A673 (cell line): ENCODE results near the gene SMCO3. TPM values are rescaled to one million over a fixed set of nuclear protein-coding genes. Genes with fewer than 3 reads are reported as not detected.

Experiments
- BruUV-seq: library from RNA; stranded (reverse); fragments of 400-500 nt; replicated peaks from 2 replicates; lab custom pipeline; 2021; lab: Mats Ljungman, UMichigan
- CTCF ChIA-PET: fragments of 300-600 bp; sonication (Branson Sonifier 250); formaldehyde crosslinking; loops from one replicate; lab custom pipeline; 2022; ENCODE audit warnings: antibody characterized with exemption; lab: Charles Lee
- POLR2A ChIA-PET: fragments of 300-600 bp; sonication (Branson Sonifier 250); formaldehyde crosslinking; loops from one replicate; lab custom pipeline; 2022; ENCODE audit warnings: antibody characterized with exemption; ENCODE audit not compliant: low non-redundant PET; lab: Charles Lee
- DNase-seq: peaks from one replicate; pipeline ENCODE4 v3.0.0-alpha.2; 2015; ENCODE audit warnings: low spot score
- H3K27ac ChIP-seq: fragments of 200-600 bp; sonication (generic); 2 replicates; pipeline ENCODE4 v1.5.1; 2016; ENCODE audit warnings: mixed run types, low read depth, mild to moderate bottlenecking, mixed read lengths, antibody characterized with exemption, low read length; ENCODE audit not compliant: poor library complexity, severe bottlenecking
- H3K27me3 ChIP-seq: fragments of 200-600 bp; sonication (generic); replicated peaks from 2 replicates; pipeline ENCODE4 v1.6.1; 2017; ENCODE audit warnings: mixed run types, low read depth, mild to moderate bottlenecking, mixed read lengths, antibody characterized with exemption, low read length; ENCODE audit not compliant: insufficient read depth, poor library complexity
- H3K36me3 ChIP-seq: fragments of 200-600 bp; sonication (generic); 2 replicates; pipeline ENCODE4 v1.6.1; 2016; ENCODE audit warnings: mixed run types, mild to moderate bottlenecking, mixed read lengths, antibody characterized with exemption, low read length; ENCODE audit not compliant: insufficient read depth, poor library complexity, severe bottlenecking
- H3K4me1 ChIP-seq: fragments of 200-600 bp; sonication (generic); 2 replicates; pipeline ENCODE4 v1.6.1; 2017; ENCODE audit warnings: mixed run types, mild to moderate bottlenecking, mixed read lengths, antibody characterized with exemption, low read length; ENCODE audit not compliant: insufficient read depth, poor library complexity, severe bottlenecking
- H3K4me3 ChIP-seq: fragments of 200-600 bp; sonication (generic); 2 replicates; pipeline ENCODE4 v1.5.1; 2016; ENCODE audit warnings: low read depth, mixed run types, mild to moderate bottlenecking, mixed read lengths, low read length; ENCODE audit not compliant: poor library complexity, severe bottlenecking
- H3K9me3 ChIP-seq: fragments of 200-600 bp; sonication (generic); 2 replicates; pipeline ENCODE4 v1.6.1; 2016; ENCODE audit warnings: mixed run types, low read depth, mild to moderate bottlenecking, mixed read lengths, antibody characterized with exemption, low read length; ENCODE audit not compliant: poor library complexity, severe bottlenecking
- EZH2 ChIP-seq: fragments of 200-600 bp; sonication (generic); IDR thresholded peaks from 2 replicates; pipeline ENCODE4 v1.6.1; 2017; ENCODE audit warnings: borderline replicate concordance, low read depth, mild to moderate bottlenecking, mixed read lengths, antibody characterized with exemption, low read length; ENCODE audit not compliant: poor library complexity, severe bottlenecking
- intact Hi-C: fragments of 100-400 bp; cut with micrococcal nuclease; formaldehyde crosslinking; loops from one replicate; pipeline ENCODE4 v1.10.0; 2022; ENCODE audit not compliant: unreplicated experiment
- total RNA-seq: library from RNA; stranded (reverse); gene quantifications from 2 replicates; pipeline ENCODE4 v1.2.3, GENCODE V29; 2021
- TF ChIP-seq, protein P1 (sequence below): fragments of 300-800, 200-600 bp; sonication (generic); conservative IDR thresholded peaks from 2 replicates; pipeline ENCODE4 v1.5.1; 2017; ENCODE audit warnings: low read depth, mild to moderate bottlenecking, antibody characterized with exemption, low read length, moderate library complexity, mixed read lengths

SMCO3 gene
- total RNA-seq, 1 experiment from 2014 or later, result not detected

DNA sequence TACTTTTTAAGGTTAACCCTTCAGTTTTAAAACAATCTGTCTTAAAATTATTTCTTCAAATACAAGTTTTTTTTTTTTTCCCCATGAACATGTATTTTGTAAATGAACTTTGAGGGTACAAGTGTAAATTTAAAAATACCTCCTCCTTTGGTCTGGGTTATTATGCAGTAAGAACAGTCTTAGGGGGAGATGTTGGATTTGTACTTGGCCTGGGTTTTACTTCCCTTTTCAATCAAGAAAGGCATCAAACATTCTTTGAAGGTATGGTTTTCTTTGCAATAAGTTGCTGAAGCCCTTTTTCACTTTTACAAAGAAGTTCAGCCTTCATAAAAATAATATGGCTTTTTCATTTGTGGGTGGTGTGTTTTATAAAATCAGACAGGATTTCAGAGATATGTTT is 31.2 kb downstream of the SMCO3 start:
- H3K4me1 ChIP-seq, result no peaks in the 10 kb centered on the region
- no peak overlapping the region for H3K4me3 ChIP-seq
- CTCF ChIA-PET, result no interaction called here
- no peak for DNase-seq
- H3K27me3 ChIP-seq, result no peaks in the 10 kb centered on the region
- no peaks in the 10 kb centered on the region for H3K9me3 ChIP-seq
- H3K27ac ChIP-seq, result no peak overlapping the region
- no TSS peak for BruUV-seq
- intact Hi-C loops, result no loop called here
- POLR2A ChIA-PET, result no interaction called here
- peaks cover 37% of the 10 kb centered on the region for H3K36me3 ChIP-seq
- TF ChIP-seq EZH2, result no peak
- TF ChIP-seq, protein P1, sequence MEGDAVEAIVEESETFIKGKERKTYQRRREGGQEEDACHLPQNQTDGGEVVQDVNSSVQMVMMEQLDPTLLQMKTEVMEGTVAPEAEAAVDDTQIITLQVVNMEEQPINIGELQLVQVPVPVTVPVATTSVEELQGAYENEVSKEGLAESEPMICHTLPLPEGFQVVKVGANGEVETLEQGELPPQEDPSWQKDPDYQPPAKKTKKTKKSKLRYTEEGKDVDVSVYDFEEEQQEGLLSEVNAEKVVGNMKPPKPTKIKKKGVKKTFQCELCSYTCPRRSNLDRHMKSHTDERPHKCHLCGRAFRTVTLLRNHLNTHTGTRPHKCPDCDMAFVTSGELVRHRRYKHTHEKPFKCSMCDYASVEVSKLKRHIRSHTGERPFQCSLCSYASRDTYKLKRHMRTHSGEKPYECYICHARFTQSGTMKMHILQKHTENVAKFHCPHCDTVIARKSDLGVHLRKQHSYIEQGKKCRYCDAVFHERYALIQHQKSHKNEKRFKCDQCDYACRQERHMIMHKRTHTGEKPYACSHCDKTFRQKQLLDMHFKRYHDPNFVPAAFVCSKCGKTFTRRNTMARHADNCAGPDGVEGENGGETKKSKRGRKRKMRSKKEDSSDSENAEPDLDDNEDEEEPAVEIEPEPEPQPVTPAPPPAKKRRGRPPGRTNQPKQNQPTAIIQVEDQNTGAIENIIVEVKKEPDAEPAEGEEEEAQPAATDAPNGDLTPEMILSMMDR, result no peak

DNA sequence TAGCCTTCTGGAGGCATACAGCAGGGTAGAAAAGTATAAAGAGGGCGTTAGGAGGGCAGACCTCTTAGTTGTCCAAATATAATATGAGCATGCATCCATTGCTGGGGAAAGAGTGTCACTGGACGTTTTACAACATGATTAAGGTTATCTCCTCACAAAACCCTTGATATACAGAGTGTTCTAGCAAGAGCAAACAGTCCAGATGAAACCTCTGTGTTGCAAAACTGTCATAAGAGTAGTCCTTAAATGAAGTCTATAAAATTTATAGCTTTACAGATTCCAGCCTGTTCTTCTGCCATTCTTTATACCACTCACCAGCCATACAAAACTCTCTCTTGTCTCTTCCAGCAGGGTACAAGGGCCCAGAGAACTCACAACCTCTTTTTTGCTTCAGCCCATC is 32.4 kb downstream of the SMCO3 start:
- no TSS peak for BruUV-seq
- H3K4me1 ChIP-seq, result no peaks in the 10 kb centered on the region
- CTCF ChIA-PET, result no interaction called here
- H3K27ac ChIP-seq, result no peak overlapping the region
- no peaks in the 10 kb centered on the region for H3K9me3 ChIP-seq
- no peak for TF ChIP-seq EZH2
- TF ChIP-seq, protein P1, result no peak
- intact Hi-C loops, result no loop called here
- H3K27me3 ChIP-seq, result no peaks in the 10 kb centered on the region
- peaks cover 26% of the 10 kb centered on the region for H3K36me3 ChIP-seq
- no peak for DNase-seq
- no peak overlapping the region for H3K4me3 ChIP-seq
- POLR2A ChIA-PET, result no interaction called here

DNA sequence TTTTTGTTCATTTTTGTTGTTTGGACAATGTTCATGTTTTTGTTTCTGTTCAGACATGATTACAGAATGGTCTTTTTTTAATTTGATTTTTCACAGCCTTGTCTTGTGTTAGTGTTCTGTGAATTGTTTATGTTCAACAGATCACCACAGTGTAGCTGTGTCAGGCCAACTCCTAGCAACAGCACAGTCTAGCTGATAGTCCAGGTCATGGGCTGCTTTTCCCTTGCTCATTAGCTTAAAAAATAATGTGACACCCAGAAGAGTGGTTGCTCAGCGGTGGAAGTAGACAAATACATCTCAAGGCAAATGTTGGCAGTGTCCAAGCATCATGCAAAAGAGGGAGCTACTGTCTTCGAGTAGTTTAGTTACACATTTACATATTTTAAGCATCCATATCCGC is 33.1 kb downstream of the SMCO3 start:
- Histone ChIP-seq H3K9me3 (no peaks in the 10 kb centered on the region), H3K27me3 (no peaks in the 10 kb centered on the region), H3K36me3 (peaks cover 19% of the 10 kb centered on the region), H3K27ac (no peak overlapping the region), H3K4me1 (peaks cover 4% of the 10 kb centered on the region), H3K4me3 (no peak overlapping the region)
- BruUV-seq, result no TSS peak
- no peak for TF ChIP-seq EZH2
- TF ChIP-seq, protein P1, result no peak
- intact Hi-C loops, result no loop called here
- ChIA-PET POLR2A (no interaction called here), CTCF (no interaction called here)
- no peak for DNase-seq
